IPS DF 19.7 (cell line): ENCODE measurements around the gene PPP4C.
A peak's percentile ranks its signal among the peaks of the same experiment; 100 is the strongest.
"Not testable (repeated sequence)": the region's sequence is repeated elsewhere in the genome, so short reads cannot be mapped to it uniquely, and the experiment has no call there.

Source experiments
- DNase-seq: peaks from one replicate; pipeline ENCODE4 v3.0.0-alpha.2; 2013; ENCODE audit warnings: low read depth, low spot score

The PPP4C gene

GRCh38 chr16:30075503-30076275 lies at the start of gene PPP4C:
Gene PPP4C, plus strand, starts transcription at chr16:30075994. Its CDS starts 384 bp downstream, at chr16:30076378.
- no peak for DNase-seq

- no peak for DNase-seq
These were observed 49.3 kb upstream of the PPP4C start for GRCh38 chr16:30026449-30026848.

DNA sequence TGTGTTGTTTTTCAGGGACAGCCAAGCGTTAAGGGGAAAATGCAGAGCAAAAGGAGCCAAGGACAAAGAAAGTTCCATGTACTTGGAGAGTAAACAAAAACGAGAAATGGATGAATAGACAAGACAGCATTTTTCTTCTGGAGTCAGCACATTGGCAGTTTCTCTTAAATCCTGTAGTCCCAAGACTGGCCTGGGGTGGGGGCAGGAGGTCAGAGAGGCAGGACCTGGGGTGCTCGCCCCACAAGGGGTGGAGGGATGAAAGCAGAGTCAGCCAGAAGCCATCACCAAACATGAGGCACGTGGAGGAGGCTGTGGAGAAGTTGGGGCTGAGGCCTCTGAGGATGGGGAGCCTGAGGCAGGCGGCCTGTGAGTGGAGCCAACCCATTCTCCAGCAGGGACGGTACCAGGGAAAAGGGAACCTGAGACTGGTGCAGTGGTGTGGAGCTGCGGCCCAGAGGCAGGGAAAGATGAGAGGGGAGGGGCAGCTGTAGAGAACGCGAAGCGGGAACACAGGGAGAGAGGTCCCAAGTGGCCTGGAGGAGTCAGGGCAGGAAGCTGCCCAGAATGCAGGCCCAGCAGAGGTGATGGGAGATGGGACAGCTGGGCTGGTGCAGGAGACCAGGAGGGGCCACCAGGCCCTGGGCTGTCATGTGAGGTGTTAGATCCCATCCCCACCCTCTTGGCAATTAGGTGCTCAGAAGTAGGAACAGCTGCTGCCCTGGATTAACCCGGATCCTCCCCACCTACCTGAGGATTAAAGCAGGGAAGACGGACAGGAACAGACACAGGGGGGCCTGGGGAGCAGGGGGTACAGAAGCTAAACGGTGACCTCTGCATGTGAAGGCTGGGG lies 48.0 kb upstream of the PPP4C start:
- no peak for DNase-seq

DNA sequence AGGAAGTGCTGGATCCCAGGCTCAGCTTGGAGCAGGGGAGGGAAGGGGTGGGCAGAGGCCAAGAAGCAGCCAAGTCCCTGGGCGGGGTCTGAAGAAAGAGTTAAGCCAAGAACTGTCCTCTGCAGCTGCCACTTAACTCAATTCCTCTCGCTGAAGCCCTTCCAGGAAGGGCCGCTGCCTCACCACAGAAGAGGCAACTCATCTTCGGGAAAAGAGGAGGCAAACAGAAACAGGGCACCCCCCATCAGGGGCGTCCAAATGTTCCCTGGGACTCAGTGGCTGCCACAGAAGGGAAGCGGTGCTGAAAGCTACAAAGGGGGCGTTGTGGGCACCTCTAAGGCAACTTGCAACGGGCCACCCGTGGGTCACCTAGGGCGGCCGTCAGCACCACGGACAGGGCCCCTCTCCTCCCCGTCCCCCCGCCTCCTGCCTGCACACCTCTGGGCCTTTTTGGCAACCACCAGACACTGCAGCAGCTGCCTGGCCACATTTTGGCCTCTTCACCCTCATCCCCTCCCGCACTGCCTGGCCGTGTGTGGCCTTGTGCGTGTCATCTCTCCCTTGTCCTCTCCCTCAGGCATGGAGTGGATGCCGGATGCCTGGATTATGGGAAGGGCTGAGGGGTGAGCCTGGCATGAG lies 47.2 kb upstream of the PPP4C start:
- DNase-seq, result no peak

DNA sequence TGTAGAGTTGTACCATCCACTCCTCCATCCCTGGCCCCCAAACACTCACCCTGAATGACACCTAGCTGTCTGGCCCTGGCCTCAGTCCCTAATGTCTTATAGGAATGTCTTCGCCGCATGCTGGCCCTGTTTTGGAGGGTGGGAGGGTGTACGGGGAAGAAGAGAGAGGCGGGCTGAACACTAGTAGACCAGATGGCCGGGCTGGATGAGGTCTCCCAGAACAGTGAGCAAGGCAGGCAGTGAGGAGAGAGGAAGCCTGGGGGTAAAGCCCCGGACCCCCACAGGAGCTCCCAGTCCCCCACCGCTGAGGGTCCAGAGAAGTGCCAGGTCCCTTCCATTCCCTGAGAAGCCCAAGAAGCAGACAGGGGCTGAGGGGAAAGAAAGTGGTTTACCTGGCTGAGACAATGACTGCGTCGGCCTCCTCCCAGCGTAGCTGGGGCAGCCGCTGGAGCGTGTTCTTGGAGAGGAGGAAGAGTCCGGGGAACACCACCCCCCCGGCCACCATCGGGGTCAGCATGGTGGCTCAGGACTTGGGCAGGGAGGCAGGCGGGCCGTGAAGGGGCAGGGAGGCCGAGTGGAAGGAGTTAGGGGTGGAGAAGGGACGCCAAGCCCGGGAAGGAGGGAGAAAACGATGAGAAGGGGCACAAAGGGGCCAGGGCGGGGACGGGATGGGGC lies 45.6 kb upstream of the PPP4C start:
- DNase-seq, result no peak

- no peak for DNase-seq
These were observed 44.9 kb upstream of the PPP4C start, which contains the start of gene TLCD3B for GRCh38 chr16:30030841-30031413. Gene TLCD3B, minus strand, starts transcription at chr16:30031271. Its CDS starts 744 bp downstream, at chr16:30030527.

DNA sequence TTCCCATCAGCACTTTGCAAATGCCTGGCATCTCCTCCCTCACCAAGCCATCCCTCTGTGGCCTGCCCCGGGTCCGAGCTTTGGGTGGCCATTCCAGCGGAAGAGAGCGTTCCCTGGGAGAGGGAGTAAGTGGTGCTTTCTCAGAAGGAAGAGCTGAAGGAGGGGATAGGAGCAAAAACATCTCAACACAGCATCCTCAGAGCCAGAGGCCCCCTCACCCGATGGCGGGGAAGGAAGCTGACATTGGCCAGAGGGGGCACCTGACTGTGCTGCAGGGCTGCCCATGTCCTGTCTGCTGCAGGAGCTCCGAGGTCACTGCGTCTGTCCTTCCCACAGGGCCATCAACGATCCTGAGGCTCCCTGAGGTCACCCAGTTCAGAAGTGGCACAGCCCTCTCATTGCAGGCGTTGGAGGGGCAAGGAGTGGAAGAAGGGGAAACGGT lies 44.3 kb upstream of the PPP4C start:
- no peak for DNase-seq

GRCh38 chr16:30032083-30032819 lies 43.5 kb upstream of the PPP4C start:
- peak; percentile 64 for DNase-seq

DNA sequence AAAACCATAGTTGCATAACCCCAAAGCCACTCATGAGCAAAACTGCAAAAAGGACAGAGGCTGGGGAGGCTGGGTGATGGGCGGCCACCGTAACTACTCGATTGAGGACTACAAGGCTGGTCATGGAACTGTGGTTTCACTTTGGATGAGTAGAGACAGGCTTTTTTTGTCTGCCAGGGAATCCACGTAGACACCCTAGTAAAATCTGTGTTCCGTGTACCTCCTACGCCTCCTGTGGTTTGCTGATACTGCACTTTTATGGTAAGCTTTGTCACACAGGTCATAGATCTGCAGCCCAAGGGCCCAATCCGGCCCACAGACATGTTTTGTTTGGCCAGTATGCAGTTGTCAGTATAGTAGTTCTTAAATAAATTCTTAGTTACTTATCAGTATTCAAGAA lies 42.5 kb upstream of the PPP4C start:
- DNase-seq, result no peak

- no peak for DNase-seq
These were observed 35.6 kb upstream of the PPP4C start for GRCh38 chr16:30040221-30040620.

- not testable (repeated sequence) for DNase-seq
These were observed 35.1 kb upstream of the PPP4C start for GRCh38 chr16:30040690-30041089.

- no peak for DNase-seq
These were observed 34.0 kb upstream of the PPP4C start for GRCh38 chr16:30041841-30042240.

- no peak for DNase-seq
These were observed 29.6 kb upstream of the PPP4C start for GRCh38 chr16:30046178-30046577.

DNA sequence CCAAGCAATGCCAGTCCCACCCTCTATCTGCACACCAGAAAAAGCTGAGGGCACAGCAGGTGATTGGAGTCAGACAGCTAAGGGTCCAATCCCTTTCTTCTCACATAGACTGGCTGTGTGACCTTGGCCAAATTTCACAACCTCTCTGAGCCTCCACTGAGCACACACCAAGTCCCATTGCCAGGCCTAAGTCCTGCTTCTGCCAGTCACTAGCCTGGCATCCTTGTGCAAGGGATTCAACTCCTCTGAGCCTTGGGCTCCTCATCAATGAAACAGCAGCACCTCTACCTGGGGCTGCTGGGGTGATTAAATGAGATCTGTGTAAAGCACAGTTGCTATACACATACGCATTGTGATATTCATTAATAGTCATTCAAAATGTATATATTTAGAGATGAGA lies 29.2 kb upstream of the PPP4C start:
- no peak for DNase-seq

DNA sequence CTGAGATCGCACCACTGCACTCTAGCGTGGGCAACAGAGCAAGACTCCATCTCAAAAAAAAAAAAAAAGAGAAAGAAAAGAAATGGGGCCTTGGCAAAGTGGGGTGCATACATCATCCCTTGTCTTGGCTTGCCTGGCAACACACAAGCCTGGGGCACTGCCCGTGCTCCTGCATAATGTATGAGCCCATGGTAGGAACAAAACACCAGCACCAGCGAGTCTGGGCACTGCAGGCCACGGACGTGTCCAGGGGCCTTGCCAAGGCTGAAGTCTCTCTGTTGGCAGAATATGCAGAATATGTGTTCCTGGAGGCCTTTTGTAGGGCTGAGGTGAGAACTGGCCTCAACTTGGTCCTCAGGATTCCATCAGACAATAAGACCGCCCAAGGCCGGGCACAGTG lies 25.9 kb upstream of the PPP4C start:
- DNase-seq, result no peak

GRCh38 chr16:30051518-30051917 lies 24.3 kb upstream of the PPP4C start:
- DNase-seq, result no peak

- DNase-seq, result no peak
These were observed 23.0 kb upstream of the PPP4C start for GRCh38 chr16:30052671-30053372.

DNA sequence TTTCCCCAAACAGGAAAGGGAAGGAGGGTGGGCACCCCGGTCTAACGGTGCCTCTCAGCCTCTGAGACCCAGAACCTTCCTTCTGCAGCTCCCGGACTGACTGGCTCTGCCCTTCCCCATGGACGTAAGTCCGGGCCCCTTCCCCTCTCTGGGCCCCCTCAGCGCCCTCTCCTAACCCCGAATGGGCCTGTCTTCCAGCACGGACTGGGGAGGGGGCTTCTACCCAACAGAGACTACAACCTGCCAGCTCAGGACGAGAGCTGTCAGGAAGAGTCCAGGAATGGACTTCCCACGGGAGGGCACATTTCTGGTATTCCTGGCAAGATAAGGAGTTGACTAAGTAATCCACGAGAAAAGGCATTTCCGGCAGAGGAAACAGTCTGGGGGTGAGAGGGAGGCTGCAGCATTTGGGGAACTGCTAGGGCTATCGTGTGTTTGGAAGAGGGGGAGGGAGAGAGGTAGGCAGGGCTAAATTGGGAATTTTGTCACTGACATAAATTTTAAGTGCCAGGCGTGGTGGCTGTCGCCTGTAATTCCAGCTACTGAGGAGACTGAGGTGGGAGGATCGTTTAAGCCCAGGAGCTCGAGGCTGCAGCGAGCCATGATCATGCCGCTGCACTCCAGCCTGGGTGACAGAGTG lies 22.3 kb upstream of the PPP4C start:
- DNase-seq, result no peak

DNA sequence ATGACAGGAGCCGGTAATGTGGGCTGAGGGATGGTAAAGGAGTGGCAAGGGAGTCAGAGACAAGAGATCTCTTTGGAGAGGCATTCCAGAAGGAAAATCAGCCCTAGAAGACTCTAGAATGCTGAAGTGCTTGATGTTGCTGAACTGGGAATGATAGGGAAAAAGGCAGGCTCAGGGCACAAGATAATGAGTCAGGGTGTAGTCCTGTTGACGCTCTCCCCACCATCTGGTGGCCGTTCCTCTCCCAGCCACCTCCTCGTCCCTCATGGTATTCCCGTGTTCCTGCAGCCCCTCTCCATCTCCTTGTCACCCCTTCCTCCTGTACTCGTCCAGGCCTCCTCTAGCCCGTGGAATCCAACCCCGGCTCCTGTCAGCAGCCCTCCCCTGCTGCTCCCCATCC lies 21.3 kb upstream of the PPP4C start:
- DNase-seq, result no peak
